Panc1 (cell line): ENCODE data around the gene RHD. TPM values are rescaled to one million over a fixed set of nuclear protein-coding genes. Genes with fewer than 3 reads are reported as not detected.
A peak's percentile ranks its signal among the peaks of the same experiment; 100 is the strongest.

Experiments used
- ATAC-seq: fragments of 200-7000 bp; cut with Tn5 transposase; 2 replicates; pipeline ENCODE4 v1.9.1; 2020; ENCODE audit warnings: mild to moderate bottlenecking, moderate library complexity
- BruUV-seq: library from RNA; stranded (reverse); fragments of 400-500 nt; replicated peaks from 2 replicates; lab custom pipeline; 2021; lab: Mats Ljungman, UMichigan
- CTCF ChIA-PET: fragments of 300-600 bp; sonication (Branson Sonifier 250); formaldehyde crosslinking; loops from one replicate; lab custom pipeline; 2022; ENCODE audit warnings: antibody characterized with exemption; lab: Charles Lee
- POLR2A ChIA-PET: fragments of 300-600 bp; sonication (Branson Sonifier 250); formaldehyde crosslinking; loops from one replicate; lab custom pipeline; 2022; ENCODE audit warnings: antibody characterized with exemption; lab: Charles Lee
- DNase-seq: peaks from one replicate; pipeline ENCODE4 v3.0.0-alpha.2; 2010; ENCODE audit warnings: low read depth, low spot score
- H3K27ac ChIP-seq: 2 replicates; pipeline ENCODE4 v1.5.1; 2011; ENCODE audit warnings: mild to moderate bottlenecking, low read length, inconsistent platforms
- H3K27me3 ChIP-seq: fragments of 200-500 bp; sonication (Bioruptor generic); 2 replicates; pipeline ENCODE4 v1.6.0; 2014; ENCODE audit warnings: low read length, inconsistent platforms; ENCODE audit not compliant: control insufficient read depth, insufficient read depth
- H3K36me3 ChIP-seq: fragments of 200-500 bp; sonication (Bioruptor generic); 2 replicates; pipeline ENCODE4 v1.5.1; 2014; ENCODE audit warnings: inconsistent platforms, mild to moderate bottlenecking, low read length, moderate library complexity; ENCODE audit not compliant: control insufficient read depth, insufficient read depth
- H3K4me1 ChIP-seq: 2 replicates; pipeline ENCODE4 v1.5.1; 2011; ENCODE audit warnings: inconsistent platforms, mild to moderate bottlenecking, low read length, moderate library complexity; ENCODE audit not compliant: control insufficient read depth, insufficient read depth
- H3K4me3 ChIP-seq, 2 experiments: 2 replicates each; pipeline ENCODE4 v1.5.1; 2011 to 2012; ENCODE audit warnings: low read depth in 2 of 2, low read length in 2 of 2, mild to moderate bottlenecking in 2 of 2, inconsistent platforms in 1 of 2, moderate library complexity in 1 of 2
- H3K9me3 ChIP-seq: fragments of 200-500 bp; sonication (Bioruptor generic); 2 replicates; pipeline ENCODE4 v1.5.1; 2014; ENCODE audit warnings: low read depth, mild to moderate bottlenecking, inconsistent platforms, low read length, moderate library complexity; ENCODE audit not compliant: control insufficient read depth, insufficient read depth
- CTCF ChIP-seq: fragments of 450-650 bp; IDR thresholded peaks from 2 replicates; pipeline ENCODE4 v1.5.1; 2017; ENCODE audit warnings: mild to moderate bottlenecking
- POLR2AphosphoS5 ChIP-seq: IDR thresholded peaks from 2 replicates; pipeline ENCODE4 v1.6.1; 2012; ENCODE audit warnings: mild to moderate bottlenecking, low read depth, low read length, moderate library complexity
- REST ChIP-seq, 2 experiments: IDR thresholded peaks; 2 replicates each; pipeline ENCODE4 v1.6.1; 2011 to 2012; ENCODE audit warnings: low read depth in 2 of 2, control low read depth in 1 of 2, low read length in 1 of 2, mild to moderate bottlenecking in 1 of 2, moderate library complexity in 1 of 2; ENCODE audit not compliant: insufficient read depth in 1 of 2
- SIN3A ChIP-seq: IDR thresholded peaks from 2 replicates; pipeline ENCODE4 v1.6.1; 2012; ENCODE audit warnings: low read depth, mild to moderate bottlenecking, low read length, moderate library complexity, borderline replicate concordance; ENCODE audit not compliant: insufficient read depth
- TCF7L2 ChIP-seq: IDR thresholded peaks from 2 replicates; pipeline ENCODE4 v1.6.1; 2011; ENCODE audit warnings: mild to moderate bottlenecking, low read depth, low read length, inconsistent platforms
- in situ Hi-C: cut with HindIII; loops from 2 replicates; pipeline ENCODE4 v1.10.0; 2016; ENCODE audit warnings: low sequenced_read_pairs, low pct_unique_long_range_greater_than_20kb
- intact Hi-C: fragments of 100-400 bp; cut with micrococcal nuclease; formaldehyde crosslinking; loops from one replicate; pipeline ENCODE4 v1.10.0; 2022; ENCODE audit not compliant: unreplicated experiment
- total RNA-seq: library from RNA; stranded (reverse); gene quantifications from one replicate; pipeline ENCODE4 v1.2.1, GENCODE V29; 2021; ENCODE audit not compliant: unreplicated experiment

The RHD gene
- total RNA-seq, 1 experiment from 2014 or later, result not detected

GRCh38 chr1:25349606-25350005, 77.3 kb downstream of the RHD start:
- no peak overlapping the region for H3K27ac ChIP-seq
- no peak overlapping the region for H3K4me3 ChIP-seq
- peaks cover 7% of the 10 kb centered on the region for H3K36me3 ChIP-seq
- H3K9me3 ChIP-seq, result no peaks in the 10 kb centered on the region
- no peak for ATAC-seq
- CTCF ChIA-PET, result no interaction called here
- POLR2A ChIA-PET, result no interaction called here
- BruUV-seq, result no TSS peak
- H3K27me3 ChIP-seq, result no peaks in the 10 kb centered on the region
- no peak for DNase-seq
- H3K4me1 ChIP-seq, result no peaks in the 10 kb centered on the region
- in situ Hi-C loops (no loop called here), intact Hi-C loops (no loop called here)
- no peak for TF ChIP-seq POLR2AphosphoS5

GRCh38 chr1:25355841-25356395, 83.6 kb downstream of the RHD start:
- POLR2A ChIA-PET, result no interaction called here
- CTCF ChIA-PET, result no interaction called here
- H3K36me3 ChIP-seq, result peaks cover 18% of the 10 kb centered on the region

More at GRCh38 chr1:25355841-25356395, 83.6 kb downstream of the RHD start:
- Histone ChIP-seq H3K9me3 (no peaks in the 10 kb centered on the region), H3K4me1 (no peaks in the 10 kb centered on the region), H3K27me3 (no peaks in the 10 kb centered on the region), H3K27ac (no peak overlapping the region), H3K4me3 (no peak overlapping the region)
- ATAC-seq (peak; percentile 38; the same call in 1 of the 2 replicates), DNase-seq (no peak)
- no TSS peak for BruUV-seq
- TF ChIP-seq CTCF, result no peak
- no peak for TF ChIP-seq REST (IDR thresholded peaks at IDR 0.05; ENCODE audit: insufficient read depth in 1 of 2, low read depth in 2 of 2, low read length in 1 of 2)
- no peak for TF ChIP-seq POLR2AphosphoS5
- no peak for TF ChIP-seq TCF7L2
- no peak for TF ChIP-seq SIN3A
- intact Hi-C loops (no loop called here), in situ Hi-C loops (no loop called here)
